Inflammatory macrophage treated with lipopolysaccharide for 4 hours (primary cell): Measurements from ENCODE around the gene SLC9A1.

ENCODE experiments used
- DNase-seq: peaks from one replicate; pipeline ENCODE4 v3.0.0-alpha.2; 2020

SLC9A1 gene

DNA sequence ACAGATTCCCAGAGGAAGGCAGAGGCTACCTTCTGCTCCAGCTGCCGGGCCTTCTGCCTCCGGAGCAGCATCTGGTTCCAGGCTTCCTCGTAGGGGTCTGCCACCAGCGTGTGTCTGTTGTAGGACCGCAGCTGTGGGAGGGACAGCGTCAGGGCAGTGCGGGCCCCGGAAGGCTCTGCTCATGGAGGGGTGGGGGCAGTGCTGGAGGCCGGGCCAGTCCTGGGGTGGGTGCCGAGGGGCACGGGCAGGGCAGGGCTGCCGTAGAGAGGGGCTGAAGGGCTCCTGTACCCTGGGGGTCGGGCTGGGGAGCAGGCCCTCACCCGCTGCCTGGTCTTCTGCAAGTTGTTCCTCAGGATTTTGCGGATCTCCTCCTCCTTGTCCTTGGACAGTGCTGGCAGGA, 53.2 kb downstream of the SLC9A1 start:
- no peak for DNase-seq

DNA sequence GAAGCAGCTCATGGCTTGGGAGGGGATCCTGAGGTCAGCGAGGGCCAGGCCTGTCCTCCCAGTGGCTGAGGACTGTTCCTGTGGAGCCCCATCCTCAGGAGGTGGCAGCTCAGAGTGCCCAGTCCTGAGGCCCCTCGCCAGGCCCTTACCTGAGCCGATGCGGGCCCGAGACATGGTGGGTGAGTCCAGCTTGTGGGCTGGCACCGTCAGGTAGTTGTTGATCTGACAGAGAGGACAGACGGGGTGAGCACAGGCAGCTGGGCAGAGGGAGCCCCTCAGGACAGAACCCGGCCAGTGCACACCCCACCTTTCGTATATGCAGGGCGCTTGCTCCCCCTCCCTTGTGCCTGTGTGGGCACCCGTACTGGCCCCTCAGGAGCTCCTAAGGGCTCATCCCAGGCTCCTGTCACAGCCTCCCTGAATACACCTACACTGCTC, 53.9 kb downstream of the SLC9A1 start:
- no peak for DNase-seq

DNA sequence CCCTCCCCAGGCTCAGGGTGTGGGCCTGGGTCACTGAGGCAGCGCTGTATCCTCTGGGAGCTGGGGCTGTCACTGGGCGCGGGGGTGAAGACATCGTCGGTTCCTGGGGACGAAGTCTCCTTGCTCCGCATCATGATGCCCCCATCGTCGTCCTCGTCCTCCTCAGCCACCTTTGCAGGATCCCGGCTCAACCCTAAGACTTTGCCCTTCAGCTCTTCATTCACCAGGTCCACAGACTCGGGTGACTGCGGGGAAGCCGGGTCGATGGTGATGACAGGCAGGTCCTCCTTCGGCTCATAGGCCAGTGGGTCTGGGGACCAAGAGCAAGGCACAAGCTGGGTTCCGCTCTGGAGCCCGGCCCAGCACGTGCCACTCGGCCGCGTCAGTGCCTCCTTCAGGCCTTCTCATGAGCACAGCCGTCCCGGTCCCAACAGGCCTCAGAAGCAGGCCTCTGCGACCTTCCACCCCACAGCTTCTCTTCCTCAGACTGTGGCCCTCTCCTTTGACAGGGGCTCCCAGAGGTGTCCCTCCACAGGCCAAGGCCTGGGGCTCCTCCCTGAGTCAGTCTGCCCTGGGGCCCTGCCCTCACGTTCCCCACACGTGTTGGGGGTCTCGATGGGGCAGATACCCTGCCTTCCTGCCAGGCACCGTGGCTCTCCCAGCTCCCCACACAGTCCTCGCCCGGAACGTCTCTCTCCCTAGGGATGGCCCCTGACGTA, 54.4 kb downstream of the SLC9A1 start:
- DNase-seq, result no peak

DNA sequence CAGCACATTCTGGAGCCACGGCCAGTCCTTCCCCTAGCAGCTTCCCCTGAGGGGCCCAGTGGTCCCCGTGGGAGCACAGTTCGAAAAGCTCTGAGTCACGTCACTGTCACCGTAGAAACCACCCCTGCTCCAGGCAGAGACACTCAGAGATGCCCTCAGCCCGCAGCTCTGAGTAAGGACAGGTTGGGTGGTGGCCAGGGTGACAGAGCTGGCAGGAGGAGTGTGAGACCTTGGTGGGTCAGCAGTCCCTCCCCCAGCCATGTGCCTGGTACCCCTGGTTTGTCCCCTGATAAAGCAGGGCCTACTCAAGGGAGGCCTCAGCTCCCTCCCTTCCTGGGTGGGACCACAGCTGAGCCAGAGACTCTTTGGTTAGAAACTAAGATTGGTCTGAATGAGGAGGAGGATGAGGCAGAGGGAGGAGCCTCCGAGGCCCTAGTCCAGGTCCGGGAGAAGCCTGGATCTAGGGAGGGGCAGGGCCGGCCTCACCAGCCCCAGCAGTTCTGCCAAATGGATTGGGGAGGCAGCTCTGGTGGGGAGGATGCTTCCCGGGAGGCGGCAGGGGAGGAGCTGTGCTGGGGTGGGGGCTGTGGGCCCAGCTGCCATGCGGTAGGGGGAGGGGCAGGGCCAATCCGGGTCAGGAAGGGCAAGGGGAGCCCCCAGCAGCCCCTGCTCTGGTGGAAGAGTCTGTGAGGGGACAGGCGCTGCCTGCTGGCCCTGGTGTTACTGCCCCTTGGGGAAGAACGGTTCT, 55.2 kb downstream of the SLC9A1 start:
- peak; percentile 78 for DNase-seq

DNA sequence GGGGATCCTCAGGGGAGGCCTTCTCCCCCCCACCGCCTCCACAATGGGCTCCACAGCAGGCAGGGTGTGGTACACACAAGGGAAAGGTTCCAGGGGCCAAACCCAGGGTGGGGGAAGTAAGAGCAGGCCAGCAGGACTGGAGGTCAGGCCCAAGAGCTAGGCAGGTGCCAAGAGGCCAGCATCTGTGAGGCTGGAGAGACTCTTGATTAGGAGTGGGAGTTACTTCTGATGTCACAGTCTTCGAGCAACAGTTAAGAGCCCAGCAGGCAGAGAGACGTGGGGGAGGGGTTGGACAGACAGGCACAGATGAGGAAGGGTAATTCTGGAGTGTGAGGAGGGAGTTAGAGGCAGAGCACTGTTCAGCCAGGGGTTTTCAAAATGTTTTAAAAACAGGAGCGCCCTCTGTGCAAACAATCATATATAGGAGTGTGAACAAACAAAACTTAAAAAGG, 55.8 kb downstream of the SLC9A1 start:
- DNase-seq, result peak; percentile 61

DNA sequence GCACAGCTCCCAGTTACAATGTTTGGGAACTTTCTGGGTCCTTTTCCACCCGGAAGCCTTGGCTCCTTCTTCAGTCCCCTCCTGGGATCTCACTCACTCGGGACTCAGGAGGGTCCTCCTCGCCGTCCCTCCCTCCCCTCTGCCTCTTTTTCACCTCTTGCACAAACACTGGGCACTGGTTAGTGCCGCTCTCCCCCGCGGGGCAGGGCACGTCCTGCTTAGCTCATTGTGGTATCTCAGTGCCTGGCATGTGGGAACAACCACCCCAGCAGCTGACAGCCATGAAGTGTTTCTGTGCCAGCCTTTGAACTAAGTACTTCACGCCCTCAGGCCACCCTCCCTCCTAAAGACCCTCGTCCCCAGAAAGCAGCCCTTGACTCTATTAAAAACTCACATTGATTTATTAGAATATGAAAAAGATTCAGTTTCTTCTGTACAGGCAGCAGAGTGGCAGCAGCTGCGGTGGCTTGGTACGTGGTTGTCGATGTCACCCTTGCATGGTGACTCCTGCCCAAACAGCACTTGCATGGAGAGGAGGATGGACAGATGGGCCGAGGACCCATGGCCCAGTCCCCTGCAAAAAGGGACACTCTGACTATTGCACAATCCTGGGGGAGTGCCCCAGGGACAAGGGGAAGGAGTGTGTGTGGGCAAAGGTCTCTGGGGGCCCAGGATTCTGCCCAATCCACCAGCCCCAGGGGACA, 56.3 kb downstream of the SLC9A1 start:
- peak; percentile 55 for DNase-seq

DNA sequence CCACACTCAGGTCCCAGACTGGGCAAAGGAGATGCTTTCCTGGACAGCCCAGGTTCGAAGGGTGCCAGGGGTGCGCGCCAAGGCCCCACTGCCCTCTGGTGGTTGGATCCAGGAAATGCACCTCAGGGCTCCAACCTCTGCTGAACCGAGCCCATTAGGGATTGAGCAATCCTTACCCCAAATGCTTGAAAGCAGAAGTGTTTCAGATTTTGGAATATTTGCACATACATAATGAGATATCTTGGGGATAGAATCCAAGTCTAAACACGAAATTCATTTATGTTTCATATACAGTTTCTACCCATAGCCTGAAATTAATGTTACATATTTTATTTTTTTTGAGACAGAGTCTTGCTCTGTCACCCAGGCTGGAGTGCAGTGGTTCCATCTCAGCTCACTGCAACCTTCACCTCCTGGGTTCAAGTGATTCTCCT, 57.4 kb downstream of the SLC9A1 start:
- DNase-seq, result peak; percentile 90

DNA sequence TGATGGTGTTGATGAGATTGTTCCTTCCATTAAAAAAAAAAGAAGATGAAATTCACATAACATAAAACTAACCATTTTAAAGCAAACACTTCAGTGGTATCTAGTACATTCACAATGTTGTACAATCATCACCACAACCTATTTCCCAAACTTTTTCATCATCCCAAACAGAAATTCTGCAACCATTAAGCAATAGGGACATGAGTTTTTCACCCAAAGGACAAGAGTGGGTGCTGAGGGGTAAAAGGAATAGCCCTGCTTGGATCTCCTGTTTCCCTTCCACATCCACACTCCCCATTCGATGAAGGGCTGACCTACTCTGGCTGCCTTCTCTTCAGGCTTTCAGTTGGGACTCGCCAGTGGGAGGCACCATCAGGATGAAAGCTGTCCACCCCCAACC, 59.3 kb downstream of the SLC9A1 start:
- DNase-seq, result peak; percentile 72

DNA sequence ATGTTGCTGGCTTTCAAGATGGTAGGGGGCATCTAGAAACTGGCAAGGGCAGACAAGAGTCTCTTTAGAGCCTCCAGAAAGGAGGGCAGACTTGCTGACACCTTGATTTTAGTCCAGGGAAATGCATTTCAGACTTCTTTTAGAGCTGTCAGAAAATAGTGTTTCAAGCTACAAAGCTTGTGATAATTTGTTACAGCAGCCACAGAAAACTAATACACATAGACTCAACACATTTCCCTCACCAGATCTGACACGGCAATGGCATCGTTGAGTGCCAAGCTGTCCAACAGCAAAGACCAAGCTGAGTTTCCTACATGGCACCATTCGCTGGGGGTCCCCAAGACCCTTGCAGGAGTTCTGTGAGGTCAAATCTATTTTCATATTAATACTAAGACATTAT, 62.0 kb downstream of the SLC9A1 start:
- DNase-seq, result no peak

DNA sequence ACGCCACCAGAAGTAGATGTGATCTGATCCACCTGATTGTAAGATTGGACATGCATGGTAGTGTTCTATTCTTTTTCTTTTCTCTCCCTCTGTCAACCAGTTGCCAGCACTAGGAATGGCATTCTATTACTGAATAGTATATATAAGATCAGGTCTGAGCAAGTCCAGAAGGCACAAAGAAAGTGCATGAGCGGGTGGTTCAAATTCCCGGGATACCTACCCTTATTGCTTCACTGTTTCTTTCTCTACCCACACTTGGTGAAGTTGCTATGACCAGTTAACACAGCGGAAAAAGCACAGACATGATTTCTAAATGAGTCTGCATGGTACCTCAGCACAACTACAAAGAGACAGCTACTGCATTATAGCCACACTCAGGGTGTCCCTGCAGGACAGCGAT, 64.0 kb downstream of the SLC9A1 start:
- no peak for DNase-seq

DNA sequence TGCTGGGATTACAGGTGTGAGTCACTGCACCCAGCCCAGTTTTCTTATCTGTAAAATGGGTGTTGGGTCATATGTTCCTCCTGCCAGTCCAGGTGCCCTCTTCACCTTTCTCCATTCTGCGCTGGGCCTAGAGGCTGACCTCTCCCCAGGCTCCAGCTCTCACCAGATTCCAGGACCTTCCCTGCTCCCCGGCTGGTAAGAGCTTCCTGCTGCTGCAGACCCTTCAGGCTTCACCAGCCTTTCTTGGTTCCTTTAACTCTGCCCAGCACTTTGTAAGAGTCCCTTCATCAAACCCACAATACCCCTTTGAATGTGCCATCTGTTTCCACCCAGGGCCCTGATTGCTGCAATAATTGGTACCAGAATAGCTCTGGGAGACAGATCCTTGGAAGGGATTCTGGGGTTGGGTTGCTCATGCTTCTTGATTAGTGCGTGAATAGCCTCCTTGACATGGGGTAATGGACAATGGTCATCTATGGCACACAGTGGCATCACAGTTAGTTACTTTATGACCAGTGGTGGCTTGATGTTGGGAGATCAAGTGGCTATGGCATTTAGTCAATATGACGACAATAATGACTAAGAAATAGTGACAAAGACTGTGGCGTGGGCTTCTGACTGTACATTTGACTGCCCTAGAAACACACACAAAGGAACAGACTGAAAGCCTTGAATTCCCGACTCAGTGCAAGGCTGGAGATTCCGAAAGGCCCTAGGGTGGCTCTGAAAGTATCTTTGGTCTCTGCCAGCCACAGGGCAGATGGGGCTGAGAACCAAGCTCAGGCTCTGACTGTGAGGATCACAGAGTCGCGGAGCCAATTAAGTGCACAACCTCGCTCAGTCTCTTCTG, 67.3 kb downstream of the SLC9A1 start:
- DNase-seq, result peak; percentile 57

DNA sequence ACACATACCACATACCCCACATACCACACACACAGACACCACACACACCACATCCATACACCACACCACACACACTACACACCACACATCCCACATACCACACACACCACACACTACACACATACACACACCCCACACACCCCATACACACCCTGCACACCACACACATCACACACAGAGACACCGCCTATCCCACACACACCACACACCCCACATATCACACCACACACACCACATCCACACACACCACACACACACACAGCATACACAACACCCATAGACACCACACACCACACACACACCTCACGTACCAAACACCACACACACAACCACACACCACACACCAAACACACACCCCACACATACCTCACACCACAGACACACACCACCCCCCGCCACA, 68.3 kb downstream of the SLC9A1 start:
- no peak for DNase-seq

DNA sequence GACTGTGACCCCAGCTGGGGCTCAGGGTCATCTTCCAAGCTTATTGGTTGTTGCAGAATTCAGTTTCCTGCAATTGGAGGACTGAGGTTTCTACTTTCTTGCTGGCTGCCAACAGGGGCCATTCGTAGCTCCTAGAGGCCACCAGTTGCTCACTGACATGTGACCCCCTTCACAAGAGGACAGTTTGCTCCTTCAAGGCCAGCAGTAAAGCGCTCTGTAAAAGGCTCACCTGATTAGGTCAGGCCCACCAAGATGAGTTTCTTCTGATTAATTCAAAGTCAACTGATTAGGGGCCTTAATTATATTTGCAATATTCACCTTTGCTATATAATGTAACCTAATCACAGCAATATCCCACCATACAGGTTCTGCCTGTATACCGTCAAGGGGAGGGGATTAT, 68.9 kb downstream of the SLC9A1 start:
- DNase-seq, result no peak

DNA sequence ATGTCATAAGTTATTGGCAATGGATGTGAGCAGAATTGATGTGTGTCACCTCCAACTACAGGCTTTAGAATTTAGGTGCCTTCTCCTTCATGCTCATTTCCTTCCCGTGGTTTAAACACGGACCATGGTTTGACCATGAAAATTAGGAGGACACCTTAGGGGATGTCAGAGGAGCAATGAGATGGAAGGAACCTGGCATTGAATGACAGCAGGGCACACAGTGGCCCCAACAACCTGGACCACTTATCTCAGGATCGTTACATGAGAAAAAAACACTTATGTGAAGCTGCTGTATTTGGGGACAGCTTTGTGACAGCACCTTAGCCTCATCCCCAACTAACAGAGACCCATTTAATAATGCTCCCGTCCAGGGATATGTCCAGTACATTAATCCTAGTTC, 70.8 kb downstream of the SLC9A1 start:
- DNase-seq, result no peak

DNA sequence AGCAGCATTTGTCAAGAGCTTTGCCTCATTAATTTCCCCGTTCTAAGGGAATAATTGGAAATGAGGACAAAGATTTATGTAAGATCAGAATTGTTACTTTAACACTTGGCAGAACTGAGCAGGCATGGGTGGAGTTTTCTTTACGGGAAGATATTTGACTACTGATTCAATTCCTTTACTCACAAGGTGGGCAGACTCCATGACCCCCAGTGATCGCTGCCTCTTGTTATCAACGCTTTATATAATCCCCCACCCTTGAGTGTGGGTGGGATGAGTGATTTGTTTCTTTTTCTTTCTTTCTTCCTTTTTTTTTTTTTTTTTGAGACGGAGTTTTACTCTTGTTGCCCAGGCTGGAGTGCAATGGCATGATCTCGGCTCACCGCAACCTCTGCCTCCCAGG, 77.0 kb downstream of the SLC9A1 start:
- no peak for DNase-seq

DNA sequence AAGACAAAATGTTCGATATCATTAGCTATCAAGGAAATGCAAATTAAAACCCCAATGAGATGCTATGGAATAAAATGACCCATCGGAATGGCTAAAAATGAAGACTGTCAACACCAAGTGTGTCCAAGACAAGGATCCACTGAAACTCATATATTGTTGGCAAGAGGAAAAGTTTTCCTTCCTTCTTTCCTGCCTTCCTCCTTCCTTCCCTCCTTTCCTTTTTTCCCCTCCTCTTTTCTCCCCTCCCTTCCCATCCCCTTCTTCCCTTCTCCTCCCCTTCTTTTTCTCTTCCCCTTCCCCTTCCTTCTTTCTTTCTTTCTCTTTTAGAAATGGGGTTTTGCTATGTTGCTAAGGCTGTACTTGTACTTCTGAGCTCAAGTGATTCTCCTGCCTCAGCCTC, 78.1 kb downstream of the SLC9A1 start:
- DNase-seq, result no peak

DNA sequence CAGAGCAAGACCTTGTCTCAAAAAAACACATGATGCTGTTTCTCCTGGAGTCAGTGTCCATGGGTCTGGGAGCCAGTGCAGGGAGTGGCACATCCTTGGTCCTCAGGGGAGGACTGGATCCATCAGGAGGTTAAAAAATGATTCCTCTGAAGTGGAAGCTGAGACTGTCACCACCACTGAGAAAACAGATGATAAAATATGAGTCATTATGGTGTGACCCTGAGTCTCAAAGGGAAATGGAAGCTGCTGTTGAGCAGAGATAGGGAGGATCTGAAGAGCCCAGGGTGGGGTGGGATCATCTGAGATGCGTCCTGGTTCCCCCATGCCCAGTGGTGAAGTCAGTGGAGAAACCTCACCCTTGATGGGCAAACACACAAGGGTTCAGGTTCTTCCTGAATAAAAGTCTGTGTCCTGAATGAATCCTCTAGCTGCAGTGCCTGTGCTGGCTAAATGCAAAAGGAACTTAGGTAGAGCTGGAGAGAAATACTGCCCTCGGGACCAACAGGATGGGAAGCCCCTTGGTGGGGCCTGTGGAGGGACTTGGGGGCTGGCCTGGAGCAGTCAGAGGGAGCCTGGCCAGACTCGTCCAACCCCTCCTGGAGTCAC, 80.6 kb downstream of the SLC9A1 start:
- peak; percentile 91 for DNase-seq

DNA sequence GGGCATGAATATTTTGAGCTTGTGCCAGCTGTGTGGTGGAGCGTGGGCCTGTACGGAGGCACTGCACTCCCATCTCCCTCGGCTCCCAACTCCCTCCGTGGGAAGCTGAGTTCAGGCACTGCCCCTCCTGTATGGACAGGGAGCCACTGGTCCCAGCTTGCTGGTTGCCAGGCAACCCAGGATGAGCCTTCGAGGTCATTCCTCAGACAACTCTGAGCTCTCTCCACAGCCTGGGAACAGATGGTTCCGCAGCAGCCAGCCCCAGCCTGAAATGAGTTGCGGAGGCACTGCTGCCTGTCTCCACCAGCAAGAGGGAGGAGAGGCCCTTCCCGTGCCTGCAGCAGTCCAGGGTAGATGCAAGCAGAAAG, 83.9 kb downstream of the SLC9A1 start:
- DNase-seq, result no peak

DNA sequence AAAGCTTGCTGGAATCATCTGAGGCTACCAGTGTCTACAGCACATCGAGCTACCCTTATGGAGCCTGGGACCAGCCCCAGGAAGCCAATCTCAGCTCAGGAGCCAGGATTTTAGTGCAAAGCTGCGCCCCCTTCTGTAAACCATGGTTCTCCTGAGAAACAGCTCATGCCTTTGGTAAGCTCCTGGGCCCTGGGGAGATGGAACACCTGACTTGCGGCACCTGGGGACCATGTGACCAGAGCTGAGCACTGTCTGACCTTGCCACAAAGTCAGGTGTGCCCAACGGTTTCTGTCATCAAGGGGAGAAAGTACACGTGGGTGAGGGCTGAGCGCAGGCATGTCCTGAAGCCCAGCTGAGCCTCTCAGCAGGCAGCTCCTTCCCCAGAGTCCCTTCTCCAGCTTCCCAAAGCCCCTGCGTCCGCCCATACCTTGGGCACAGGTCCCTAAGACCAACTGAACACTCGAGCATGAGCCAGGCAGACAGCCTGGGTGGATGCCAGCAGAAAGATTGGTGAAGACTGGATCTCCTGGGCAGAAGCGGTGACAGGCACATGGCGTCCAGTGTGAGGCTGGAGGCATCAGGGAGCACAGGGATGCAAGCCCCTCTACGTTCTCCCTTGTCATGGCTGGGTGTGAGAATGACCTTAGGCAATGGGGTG, 84.4 kb downstream of the SLC9A1 start:
- DNase-seq, result no peak

DNA sequence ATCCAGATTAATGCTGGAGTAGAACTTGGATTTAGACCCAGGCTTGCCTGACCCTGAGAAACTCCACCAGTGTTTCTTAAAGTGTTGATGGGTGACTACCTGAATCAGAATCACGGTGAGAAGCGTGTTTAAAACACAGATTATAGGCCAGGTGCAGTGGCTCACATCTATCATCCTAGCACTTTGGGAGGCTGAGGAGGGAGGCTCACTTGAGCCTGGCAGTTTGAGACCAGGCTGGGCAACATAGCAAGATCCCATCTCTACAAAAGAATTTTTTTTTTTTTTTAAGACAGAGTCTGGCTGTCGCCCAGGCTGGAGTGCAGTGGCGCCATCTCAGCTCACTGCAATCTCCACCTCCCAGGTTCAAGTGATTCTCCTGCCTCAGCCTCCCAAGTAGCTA, 86.0 kb downstream of the SLC9A1 start:
- DNase-seq, result no peak

DNA sequence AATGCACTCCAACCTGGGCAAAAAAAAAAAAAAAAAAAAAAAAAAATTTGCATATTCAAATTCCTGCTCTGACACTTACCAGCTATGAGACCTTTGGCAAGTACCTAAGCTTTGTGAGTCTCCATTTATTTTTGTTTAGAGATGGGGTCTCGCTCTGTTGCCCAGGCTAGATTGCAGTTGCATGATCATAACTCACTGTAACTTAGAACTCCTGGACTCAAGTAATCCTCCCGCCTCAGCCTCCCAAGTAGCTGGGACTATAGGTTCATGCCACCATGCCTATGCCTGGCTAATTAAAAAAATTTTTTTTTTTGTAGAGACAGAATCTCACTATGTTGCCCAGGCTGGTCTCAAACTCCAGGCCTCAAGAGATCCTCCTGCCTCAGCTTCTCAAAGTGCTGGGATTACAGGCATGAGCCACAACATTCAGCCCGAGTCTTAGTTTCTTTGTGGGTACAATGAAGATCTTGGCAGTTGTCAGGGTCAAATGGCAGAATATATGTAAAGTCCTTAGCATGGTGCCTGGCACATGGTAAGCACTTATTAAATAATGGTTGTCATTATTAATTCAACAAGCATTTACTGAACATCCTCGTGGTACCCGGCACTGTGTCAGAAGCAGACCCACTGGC, 88.8 kb downstream of the SLC9A1 start:
- DNase-seq, result no peak
